Activated gamma-delta T cell treated with Interleukin-2 at 50 U/mL for 16 hours (primary cell): ENCODE results near the gene SLC13A3.

ENCODE experiments used
- DNase-seq: peaks from one replicate; pipeline ENCODE4 v3.0.0-alpha.2; 2020

Gene SLC13A3

DNA sequence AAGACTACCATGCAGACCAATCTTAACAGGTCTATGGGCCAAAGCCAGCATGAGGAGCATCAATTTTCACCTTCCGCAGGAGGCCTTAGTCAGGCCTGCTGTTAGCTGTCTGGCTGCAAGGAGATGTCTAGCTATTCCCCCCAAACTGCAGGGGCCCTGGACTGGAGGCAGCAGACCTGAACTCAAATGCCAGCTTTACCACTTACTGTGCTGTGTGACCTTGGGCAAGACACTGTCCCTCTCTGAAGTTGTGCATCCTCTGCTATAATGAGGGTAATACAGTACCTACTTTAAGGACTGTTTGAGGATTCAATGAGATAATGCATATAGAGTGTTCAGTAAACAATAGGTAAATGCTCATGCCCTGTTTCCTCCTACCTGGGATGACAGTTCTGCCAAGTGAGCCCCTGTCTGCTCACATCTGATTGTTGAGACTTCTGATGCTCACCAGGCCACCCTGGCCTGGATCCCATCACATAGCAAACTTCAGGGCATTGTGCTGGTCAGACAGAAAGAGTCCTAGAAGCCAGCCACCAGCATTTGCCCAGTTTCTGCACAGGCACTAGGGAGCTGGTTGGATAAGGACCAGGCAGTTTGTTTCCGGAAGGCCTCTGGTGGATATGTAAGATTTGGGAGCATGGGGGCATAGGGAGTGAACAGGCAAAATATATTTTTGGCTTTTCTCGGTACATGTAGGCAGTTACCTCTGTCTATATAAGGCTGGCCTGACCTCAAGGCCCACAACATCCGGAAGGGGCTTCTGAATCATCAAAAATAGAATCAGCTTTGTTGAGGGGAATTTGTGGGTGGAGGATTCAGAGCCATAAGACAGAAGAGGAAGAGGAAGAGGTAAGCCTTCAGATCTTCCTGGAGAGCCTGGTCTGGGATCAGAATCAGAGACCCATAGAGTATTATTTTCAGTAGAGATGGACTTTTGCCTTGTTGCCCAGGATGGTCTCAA is 98.5 kb downstream of the SLC13A3 start:
- peak; percentile 27 for DNase-seq

DNA sequence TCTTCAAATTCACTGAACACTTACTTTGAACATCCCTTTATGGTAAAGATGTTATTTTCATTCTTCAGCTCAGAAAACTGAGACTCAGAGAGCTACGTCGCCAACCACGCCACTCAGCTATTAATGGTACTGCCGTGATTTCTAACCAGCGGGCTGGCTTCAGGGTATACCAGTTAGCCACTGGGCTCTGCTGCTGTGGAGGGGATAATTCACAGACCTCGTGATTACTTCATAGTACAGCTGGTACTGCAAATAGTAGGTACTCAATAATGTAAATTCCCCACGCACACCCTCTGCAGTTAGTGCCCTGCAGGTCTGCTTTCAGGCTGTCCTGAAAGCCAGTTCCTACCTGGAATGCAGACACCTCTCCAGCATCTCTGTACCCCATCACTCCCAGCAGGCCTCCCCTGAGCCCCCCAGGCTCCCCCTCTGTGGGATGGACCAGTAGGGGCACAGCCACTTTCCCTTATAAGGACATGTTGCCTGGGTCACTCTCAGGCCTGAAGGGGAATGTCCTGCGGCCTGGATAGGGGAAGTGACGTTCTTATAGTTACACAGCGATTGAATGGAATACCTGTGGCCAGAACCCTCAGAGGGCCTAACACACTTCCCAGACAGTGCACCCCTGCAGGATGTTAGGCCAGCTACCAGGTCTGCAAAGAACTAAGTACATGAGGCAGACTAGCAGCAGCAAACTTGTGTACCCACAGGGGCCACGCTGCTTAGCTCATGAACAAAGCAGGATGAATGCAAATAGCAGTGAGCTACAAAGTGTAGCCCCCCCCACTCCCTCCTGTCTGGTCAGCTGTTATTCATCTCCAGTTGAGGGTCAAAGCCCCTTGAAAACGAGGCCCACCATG is 99.5 kb downstream of the SLC13A3 start:
- no peak for DNase-seq

DNA sequence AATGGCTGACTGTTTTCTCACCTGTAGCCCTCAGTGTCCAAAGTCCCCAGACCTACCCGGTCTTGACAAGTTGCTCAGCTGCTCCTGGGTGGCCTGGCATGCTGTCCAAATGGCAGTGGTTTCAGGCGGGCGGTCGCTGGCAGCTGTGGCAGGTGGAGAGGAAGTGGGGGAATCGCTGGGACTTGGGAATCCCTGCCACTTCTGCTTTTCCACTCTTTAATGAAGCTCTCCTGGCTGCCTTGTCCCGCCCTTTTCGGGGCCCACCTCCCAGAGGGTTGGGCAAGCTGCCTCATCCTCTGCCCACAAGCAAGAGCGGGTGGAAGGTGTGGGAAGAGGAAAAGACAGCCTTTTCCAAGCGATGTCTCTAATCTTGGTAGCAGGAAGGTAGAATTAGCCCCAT is 100.8 kb downstream of the SLC13A3 start, which contains the start of gene OCSTAMP:
TSS of gene OCSTAMP (minus strand) at position 194 of the 400 bp plus-strand sequence. CDS start at position 100, 94 bp downstream.
- DNase-seq, result no peak

DNA sequence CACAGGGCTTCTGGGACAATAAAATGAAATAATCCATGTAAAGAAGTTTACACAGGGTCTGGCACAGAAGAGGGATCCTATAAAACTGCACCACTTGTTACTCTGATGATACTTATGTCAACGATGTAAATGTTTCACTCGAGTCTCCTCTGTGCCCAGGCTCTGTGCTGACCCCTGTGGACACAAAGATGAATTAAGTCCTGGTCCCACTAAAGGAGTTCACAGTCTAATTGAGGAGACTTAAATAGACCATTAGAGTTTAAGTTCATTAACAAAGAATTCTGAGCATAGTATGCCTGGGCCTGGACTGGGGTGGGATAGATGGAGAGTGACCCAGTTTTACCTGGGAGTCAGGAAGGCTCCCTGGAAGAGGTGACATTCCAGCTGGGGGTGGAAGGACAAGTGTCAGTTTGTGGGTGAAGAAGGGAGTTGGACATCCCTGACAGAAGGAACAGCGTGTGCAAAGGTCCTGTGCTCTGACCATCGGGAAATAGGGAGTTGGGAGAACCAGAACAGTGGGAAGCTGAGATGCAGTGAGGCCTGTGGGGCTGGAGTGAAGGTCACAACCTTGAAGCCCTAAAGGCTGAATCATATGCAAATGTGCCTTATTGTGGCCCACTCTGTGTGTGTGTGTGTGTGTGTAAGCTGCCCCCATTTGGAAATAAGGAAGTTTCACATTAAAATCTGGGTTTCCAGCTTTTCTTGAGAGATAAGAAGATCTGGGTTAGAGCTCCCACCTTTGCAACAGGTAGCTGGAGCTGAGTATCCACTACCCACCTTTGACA is 101.9 kb downstream of the SLC13A3 start:
- DNase-seq, result no peak

DNA sequence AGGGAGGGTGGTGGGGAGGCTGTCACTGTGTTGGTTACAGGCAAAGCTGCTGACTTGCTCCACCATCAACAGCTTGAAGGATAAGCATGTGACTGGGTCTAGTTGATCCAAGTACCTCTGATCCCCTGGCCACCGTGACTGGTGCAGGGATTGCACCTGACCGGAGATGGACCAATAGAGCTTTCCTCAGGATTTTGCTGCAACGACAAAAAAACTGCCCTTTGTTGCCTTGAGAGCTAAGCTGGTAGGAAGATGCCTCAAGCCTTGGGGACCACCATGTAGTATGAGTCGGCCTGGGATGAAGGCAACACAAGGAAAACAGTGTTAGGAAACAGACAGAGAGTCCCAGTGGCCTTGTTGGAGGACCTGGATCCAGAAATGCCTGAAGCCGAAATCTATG is 102.6 kb downstream of the SLC13A3 start:
- DNase-seq, result no peak

DNA sequence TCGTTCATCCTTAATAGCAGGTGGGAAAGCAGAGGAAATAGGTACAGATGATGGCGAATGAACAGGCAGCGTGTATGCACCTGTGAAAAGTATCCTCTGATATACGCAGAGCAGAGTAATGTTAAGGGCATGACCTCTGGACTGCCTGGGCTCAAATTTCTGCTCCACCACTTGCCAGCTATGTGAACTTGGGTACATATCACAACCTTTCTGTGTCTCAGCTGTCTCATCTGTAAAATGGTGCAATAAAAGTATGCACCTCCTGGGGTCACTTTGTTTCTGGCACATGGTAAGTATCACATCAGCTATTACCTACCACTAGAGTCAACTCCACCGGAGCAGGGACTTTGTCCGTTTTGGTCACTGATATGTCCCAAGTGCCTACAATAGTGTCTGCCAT is 103.3 kb downstream of the SLC13A3 start:
- DNase-seq, result no peak

DNA sequence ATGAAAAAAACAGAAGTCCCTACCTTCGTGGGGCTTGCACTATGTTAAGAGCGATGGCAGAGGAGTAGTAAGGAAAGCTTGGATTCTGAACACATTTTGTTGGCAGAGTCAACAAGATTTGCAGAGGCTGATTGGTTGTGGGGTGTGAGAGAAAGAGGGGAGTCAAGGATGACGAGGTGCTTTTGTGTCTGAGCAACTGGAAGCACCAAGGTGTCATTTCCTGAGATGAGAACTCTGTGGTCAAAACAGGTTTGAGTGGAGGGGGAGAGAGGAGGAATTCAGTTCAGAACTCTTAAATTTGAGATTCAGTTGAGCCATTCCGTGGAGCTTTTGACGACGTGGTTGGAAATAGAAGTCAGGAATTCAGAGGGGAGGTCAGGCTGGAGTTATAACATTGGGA is 104.3 kb downstream of the SLC13A3 start:
- DNase-seq, result no peak

DNA sequence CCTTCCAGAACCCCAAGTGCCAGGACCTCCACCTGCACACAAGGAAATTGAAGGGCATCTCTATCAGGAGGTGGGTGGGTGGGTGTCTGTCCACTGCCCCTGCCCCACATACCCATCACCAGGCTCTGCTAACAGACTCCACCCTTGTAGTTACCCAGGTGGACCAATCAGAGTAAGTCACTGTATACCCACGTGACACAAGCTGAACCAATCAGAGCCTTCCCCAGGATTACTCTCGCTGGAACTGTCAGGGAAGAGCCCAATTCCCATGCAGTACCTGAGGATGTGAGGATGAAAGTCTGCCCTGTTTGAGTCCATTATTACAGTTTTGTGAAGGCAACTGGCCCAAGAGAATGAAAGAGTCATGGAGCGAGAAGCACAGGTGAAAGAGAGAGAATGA is 105.0 kb downstream of the SLC13A3 start:
- DNase-seq, result no peak

DNA sequence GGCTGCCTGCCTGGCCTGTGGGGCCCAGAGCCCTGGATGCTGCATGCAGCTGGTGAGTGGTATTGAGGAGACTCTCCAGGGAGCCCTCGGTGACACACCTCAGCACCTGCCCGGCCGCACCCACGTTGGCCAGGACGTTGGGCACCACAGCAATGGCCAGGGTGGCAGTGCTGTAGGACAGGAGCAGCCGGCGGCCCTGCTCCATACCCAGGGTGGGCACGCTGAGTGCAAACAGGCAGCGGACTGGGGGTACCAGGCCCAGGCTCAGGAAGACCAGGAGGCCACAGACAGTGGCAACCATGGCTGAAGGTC is 105.5 kb downstream of the SLC13A3 start:
- DNase-seq, result no peak

DNA sequence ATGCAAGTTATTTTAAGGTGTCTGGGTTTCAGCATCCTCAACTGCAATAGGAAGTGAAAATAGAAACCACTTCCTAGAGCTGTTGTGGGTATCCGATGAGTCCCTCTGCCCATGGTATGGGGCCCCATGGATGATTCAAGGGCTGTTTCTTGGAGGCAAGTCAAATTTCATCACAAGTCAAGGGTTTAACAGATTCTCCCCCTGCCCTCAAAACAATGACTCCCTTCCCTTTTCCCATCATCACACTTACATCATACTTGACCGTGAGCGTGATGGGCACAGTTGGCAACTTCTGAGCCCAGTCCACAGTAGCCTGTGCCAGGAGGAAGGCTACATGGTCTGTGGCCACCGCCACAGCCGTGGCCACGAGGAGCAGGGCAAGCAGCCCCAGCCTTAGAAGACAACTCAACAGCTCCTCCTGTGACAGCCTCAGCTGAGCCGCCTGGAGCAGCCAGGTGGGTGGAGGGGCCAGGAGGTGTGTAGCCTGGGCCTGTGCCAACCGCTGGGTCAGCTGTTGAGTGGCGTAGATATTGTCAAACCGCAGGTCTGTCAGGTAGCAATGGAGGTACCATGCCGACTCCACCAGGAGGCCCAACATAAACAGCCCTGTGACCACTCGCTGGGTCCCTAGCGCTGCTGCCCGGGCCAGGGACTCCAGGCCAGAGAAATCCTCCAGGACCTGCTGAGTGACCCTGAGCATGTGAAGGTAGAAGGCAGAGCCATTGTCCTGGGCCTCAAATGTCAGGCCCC is 106.0 kb downstream of the SLC13A3 start:
- DNase-seq, result peak; percentile 31

DNA sequence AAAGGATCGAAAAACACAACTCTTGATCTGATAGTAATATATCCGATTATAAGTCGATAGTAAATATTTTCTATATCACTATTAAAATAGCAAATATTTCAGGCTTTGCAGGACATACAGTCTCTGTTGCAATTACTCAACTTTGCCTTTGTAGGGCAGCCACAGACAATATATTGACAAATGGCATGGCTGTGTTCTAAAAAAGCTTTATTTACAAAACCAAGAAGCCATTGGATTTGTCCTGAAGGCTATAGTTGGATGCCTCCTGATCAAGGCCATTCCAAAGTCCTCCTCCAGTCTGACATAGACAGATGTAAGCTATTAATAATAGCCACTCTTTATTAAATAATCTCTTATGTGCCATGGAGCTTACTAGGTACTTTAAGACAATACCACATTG is 106.7 kb downstream of the SLC13A3 start:
- no peak for DNase-seq

DNA sequence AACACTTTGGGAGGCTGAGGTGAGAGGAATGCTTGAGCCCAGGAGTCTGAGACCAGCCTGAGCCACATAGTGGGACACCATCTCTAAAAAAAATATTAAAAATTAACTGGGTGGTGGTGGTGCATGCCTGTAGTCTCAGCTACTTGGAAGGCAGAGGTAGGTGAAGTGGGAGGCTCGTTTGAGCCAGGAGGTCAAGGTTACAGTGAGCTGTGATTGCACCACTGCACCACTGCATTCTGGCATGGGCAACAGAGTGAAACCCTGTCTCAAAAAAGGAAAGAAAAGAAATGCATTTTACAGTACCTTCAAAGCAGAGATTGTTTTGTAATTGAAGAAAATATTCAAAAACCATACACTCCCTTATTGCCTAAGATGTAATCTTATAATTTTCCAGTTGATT is 107.3 kb downstream of the SLC13A3 start:
- no peak for DNase-seq

DNA sequence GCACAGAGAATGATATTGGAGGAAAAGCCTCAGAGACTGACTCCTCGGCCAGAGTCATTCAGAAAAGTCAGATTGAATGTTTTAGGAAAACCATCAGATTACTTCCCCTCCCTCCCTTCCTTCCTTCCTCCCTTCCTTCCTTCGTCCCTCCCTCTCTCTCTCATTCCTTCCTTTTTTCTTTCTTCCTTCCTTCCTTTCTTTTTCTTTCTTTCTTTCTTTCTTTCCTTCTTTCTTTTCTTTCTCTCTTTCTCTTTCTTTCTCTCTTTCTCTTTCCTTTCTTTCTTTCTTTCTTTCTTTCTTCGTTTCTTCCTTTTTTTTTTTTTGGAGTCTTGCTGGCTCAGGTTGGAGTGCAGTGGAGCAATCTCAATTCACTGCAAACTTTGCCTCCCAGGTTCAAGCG is 108.2 kb downstream of the SLC13A3 start:
- DNase-seq, result no peak

DNA sequence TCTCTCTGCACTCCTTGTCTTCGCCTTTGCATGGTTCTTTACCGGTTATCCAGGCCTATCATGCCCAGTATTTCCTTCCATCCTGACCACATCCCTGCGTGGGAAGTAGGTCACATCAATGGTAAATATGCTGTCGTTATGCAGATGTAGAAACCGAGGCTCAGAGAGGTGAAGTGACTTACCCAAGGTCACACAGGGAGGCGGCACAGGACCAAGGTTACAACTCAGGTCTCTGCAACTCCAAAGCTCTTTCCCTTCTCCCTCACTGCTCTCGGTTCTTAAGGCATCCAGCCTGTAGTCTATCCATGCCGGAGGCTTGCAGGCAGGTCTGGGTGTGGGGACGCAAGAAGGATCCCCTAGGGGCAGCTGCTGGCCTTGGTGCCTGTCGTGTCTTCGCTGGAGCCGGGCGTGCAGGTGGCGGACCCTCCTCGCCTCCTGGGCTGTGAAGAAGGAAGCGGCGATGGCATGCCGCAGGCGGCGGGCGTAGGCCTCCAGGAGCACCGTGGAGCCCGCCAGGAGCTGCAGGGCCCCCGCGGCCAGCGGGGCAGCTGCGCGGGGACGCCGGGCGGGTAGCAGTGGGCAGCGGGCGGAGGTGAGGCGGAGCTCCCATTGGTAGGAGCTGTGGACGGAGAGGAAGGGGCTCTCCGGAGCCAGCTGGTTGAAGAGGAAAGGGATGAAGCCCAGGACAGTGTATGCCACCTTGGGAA is 109.9 kb downstream of the SLC13A3 start:
- DNase-seq, result no peak

DNA sequence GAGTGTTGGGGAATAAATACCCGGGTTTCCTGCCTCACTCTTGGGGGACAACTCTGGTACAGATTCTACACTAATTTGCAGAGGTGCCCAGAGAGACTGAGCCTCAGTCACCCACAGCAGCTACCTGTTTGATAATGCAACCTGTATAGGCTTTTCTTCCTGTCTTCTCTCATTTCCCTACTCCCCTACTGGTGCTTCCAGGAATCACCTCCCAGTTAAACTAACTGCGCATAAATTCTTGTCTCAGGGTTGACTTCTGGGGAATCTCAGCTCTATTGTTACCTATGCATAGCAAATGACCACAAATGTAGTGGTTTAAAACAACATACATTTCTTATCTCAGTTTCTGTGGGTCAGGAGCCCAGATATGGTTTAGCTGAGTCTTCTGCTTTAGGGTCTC is 112.1 kb downstream of the SLC13A3 start:
- DNase-seq, result no peak

DNA sequence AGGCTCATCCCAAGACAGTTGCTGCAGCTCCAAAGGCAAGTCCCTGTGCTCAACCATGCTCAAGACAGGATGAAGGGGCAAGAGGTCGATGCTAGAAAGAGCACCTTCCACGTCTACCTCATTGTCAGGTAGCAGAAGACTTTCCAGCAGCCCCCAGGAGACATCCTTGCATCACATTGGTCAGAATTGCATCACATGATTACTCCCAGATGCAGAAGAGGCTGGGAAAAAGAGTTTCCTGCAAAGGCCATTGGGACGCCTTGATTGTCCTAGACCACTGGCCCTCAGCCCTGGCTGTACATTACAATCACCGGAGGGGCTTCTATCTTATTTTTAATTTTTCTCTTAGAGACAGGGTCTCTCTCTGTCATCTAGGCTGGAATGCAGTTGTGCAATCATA is 120.6 kb downstream of the SLC13A3 start:
- DNase-seq, result no peak

DNA sequence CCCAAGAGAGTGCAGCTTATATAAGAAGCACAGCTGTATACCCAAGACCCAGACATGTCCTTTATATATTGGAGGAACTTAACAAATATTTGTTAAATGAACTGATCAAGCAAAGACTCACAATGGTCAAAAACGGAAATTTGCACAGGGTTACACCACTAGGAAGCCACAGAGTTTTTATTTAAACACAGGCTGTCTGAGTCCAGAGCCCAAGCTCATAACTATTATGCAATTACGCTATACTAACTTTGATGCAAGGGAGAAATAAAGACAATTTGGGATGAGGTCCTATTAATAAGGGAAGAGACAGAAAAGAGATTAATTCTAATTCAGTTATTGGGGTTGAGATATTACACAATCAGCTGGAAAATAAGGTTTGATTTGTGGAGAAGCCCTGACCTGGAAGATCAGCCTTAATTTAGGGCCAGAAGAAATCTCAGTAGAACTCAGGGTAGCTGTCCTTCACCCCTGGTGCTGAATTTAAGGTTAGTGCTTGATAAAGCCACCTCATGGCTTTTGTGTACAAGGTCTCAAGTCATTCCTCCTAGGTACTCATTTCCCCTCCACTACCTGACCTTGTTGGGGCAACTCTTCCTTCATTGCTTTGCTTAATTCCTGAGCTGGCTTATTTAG is 127.4 kb downstream of the SLC13A3 start:
- no peak for DNase-seq

DNA sequence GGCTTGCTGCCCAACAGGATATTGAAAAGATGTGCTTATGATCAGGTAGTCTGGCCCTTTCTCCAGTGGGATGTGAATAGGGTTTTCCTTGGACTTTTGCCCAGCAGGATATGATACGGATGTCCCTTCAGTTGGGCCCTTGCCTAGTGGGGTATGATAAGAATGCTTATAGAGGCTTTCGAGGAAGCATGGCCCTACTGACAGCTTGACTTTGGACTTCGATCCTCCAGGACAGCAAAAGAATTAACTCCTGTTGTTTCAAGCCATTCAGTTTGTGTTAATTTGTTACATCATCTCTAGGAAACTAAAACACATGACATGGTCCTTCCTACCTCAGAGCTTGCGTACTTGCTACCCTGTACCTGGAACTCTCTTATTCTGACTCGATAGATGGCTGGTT is 128.2 kb downstream of the SLC13A3 start:
- DNase-seq, result no peak

DNA sequence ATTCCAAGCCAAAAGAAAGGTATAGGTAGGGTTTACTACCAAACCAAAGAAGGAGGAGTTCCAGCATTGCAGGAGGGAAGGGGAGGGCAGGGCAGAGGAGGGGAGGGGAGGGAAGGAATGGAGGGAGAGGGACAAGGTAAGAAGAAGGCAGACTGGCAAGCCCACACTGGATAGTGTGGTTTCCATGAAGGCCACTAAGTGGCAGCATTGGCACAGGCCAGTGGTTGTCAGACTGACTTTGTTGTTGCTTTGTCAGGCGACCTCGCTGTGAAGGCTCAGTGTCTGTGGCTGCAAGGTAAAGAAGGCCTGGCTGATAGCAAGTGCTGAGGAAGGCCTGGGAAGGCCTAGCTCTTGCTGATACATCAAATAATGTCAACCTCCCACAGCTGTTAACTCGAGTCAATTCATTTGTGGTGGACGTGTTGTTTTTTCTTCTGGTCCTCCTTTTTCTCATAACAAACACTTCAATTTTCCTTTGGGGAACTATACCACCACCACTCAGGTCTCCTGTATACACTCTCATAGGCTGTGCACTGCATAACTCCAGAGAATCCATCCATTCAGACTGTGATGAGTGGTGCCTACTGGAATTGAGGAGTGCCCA is 130.2 kb downstream of the SLC13A3 start:
- DNase-seq, result peak; percentile 41

DNA sequence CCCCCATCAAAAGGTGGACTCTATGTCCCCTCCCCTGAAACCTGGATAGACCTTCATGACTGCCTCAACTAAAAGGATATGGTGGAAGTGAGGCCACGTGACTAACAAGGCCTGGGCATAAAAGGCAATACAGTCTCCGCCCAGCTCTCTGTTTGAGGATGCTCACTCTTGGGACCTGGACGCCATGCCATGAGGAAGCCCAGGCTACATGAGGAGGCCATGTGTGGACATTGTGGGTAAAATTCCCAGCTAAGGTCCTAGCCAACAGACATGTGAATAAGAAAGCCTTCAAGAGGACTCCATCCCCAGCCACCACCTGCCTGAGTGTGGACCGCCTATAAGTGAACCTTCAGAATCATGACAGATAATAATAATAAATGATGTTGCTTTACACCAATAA is 130.7 kb downstream of the SLC13A3 start:
- no peak for DNase-seq
